B cell (primary cell): ENCODE results near the gene TEFM. TPM values are rescaled to one million over a fixed set of nuclear protein-coding genes. Genes with fewer than 3 reads are reported as not detected.

Experiments used
- ATAC-seq: fragments of 200-7000 bp; cut with Tn5 transposase; one replicate; pipeline ENCODE4 v1.10.0; 2021; ENCODE audit warnings: low read depth, mild to moderate bottlenecking, moderate number of reproducible peaks, moderate library complexity
- CTCF ChIA-PET: fragments of 350-600 bp; sonication (Branson Sonifier 250); formaldehyde crosslinking; loops from one replicate; lab custom pipeline; 2021; ENCODE audit warnings: antibody characterized with exemption, inconsistent platforms; lab: Charles Lee
- POLR2A ChIA-PET: fragments of 350-600 bp; sonication (Branson Sonifier 250); formaldehyde crosslinking; loops from one replicate; lab custom pipeline; 2021; ENCODE audit warnings: antibody characterized with exemption; lab: Charles Lee
- DNase-seq: peaks from one replicate; pipeline ENCODE4 v3.0.0; 2013
- H2AFZ ChIP-seq: 2 replicates; pipeline ENCODE4 v1.6.1; 2012; ENCODE audit warnings: mild to moderate bottlenecking, low read depth, low read length; ENCODE audit not compliant: insufficient read depth, poor library complexity, severe bottlenecking
- H3K27ac ChIP-seq, 2 donors: 1 replicate in 1 of 2; 2 replicates in 1 of 2; pipeline ENCODE4 v1.5.1; 2012 to 2013; ENCODE audit warnings: low read length in 2 of 2, mild to moderate bottlenecking in 2 of 2, moderate library complexity in 1 of 2
- H3K27me3 ChIP-seq, 4 experiments: fragments of 200-600 bp in 1 of 4; sonication (generic) in 1 of 4; replicated peaks in 1 of 4; 1 replicate in 2 of 4; 2 replicates in 2 of 4; pipeline versions ENCODE4 v1.6.1 to v1.7.0; 2013 to 2016; ENCODE audit warnings: low read length in 3 of 4, mild to moderate bottlenecking in 2 of 4, mixed read lengths in 1 of 4, moderate library complexity in 1 of 4; ENCODE audit not compliant: insufficient read depth in 4 of 4, control insufficient read depth in 3 of 4; ENCODE audit errors: control extremely low read depth in 1 of 4
- H3K36me3 ChIP-seq, 2 experiments: replicated peaks in 1 of 2; 1 replicate in 1 of 2; 2 replicates in 1 of 2; pipeline versions ENCODE4 v1.6.1 to v1.7.1; 2013; ENCODE audit warnings: low read length in 1 of 2; ENCODE audit not compliant: insufficient read depth in 2 of 2, control insufficient read depth in 1 of 2; ENCODE audit errors: control extremely low read depth in 1 of 2, extremely low read depth in 1 of 2
- H3K4me1 ChIP-seq, 2 donors: fragments of 200-600 bp in 1 of 2; sonication (generic) in 1 of 2; 1 replicate in 1 of 2; 2 replicates in 1 of 2; pipeline versions ENCODE4 v1.5.1 to v1.6.1; 2013 to 2017; ENCODE audit warnings: low read length in 2 of 2; ENCODE audit not compliant: control insufficient read depth in 2 of 2, insufficient read depth in 2 of 2
- H3K4me2 ChIP-seq: replicated peaks from 2 replicates; pipeline ENCODE3; 2012; ENCODE audit warnings: mild to moderate bottlenecking, low read depth, low read length; ENCODE audit not compliant: poor library complexity, severe bottlenecking
- H3K4me3 ChIP-seq, 5 experiments: fragments of 200-600 bp in 1 of 5; sonication (generic) in 1 of 5; 1 replicate in 3 of 5; 2 replicates in 2 of 5; pipeline versions ENCODE4 v1.5.1 to v1.7.0; 2011 to 2016; ENCODE audit warnings: low read length in 4 of 5, mild to moderate bottlenecking in 4 of 5, low read depth in 2 of 5, control low read depth in 1 of 5, moderate library complexity in 1 of 5; ENCODE audit not compliant: insufficient read depth in 1 of 5; ENCODE audit errors: control extremely low read depth in 1 of 5, extremely low read depth in 1 of 5
- H3K79me2 ChIP-seq: fragments of 200-600 bp; sonication (generic); one replicate; pipeline ENCODE4 v1.6.0; 2016; ENCODE audit warnings: low read length; ENCODE audit not compliant: control insufficient read depth, insufficient read depth
- H3K9ac ChIP-seq: fragments of 200-600 bp; sonication (generic); 2 replicates; pipeline ENCODE4 v1.6.1; 2017; ENCODE audit warnings: mild to moderate bottlenecking, low read length, moderate library complexity
- H3K9me3 ChIP-seq, 3 donors: one replicate each; pipeline versions ENCODE4 v1.6.1 to v1.7.1; 2013; ENCODE audit warnings: low read length in 2 of 3; ENCODE audit not compliant: control insufficient read depth in 2 of 3, insufficient read depth in 1 of 3; ENCODE audit errors: control extremely low read depth in 1 of 3
- H4K20me1 ChIP-seq: 2 replicates; pipeline ENCODE4 v1.6.0; 2012; ENCODE audit warnings: mild to moderate bottlenecking, low read length; ENCODE audit not compliant: insufficient read depth, control insufficient read depth, poor library complexity, severe bottlenecking
- H3K27ac Mint-ChIP-seq: one replicate; pipeline ENCODE4 v1.8.0; 2021; ENCODE audit warnings: mixed read lengths
- H3K27me3 Mint-ChIP-seq: one replicate; pipeline ENCODE4 v1.8.0; 2021; ENCODE audit warnings: mixed read lengths
- H3K4me1 Mint-ChIP-seq: one replicate; pipeline ENCODE4 v1.8.0; 2021; ENCODE audit warnings: mixed read lengths
- H3K4me3 Mint-ChIP-seq: one replicate; pipeline ENCODE4 v1.8.0; 2021; ENCODE audit warnings: mixed read lengths
- H3K9me3 Mint-ChIP-seq: one replicate; pipeline ENCODE4 v1.8.0; 2022; ENCODE audit warnings: mixed read lengths; ENCODE audit not compliant: insufficient read depth
- CTCF ChIP-seq: fragments of 200-600 bp; IDR thresholded peaks from one replicate; pipeline ENCODE4 v1.8.0; 2022; ENCODE audit warnings: antibody characterized with exemption, mild to moderate bottlenecking
- EZH2 ChIP-seq: IDR thresholded peaks from 2 replicates; pipeline ENCODE4 v1.6.1; 2012; ENCODE audit warnings: borderline replicate concordance, low read depth, mild to moderate bottlenecking, moderate library complexity, low read length; ENCODE audit not compliant: insufficient read depth, poor library complexity, severe bottlenecking
- WGBS: methylation state at CpG from one replicate; pipeline ENCODE4 v1.1.5; 2013; ENCODE audit warnings: missing lambda C conversion rate; ENCODE audit not compliant: insufficient coverage; 5-methylcytosine and 5-hydroxymethylcytosine counted together
- intact Hi-C: fragments of 100-400 bp; cut with micrococcal nuclease; formaldehyde crosslinking; loops from one replicate; pipeline ENCODE4 v1.10.0; 2022
- polyA plus RNA-seq: library from polyadenylated mRNA; depleted of rRNA; stranded (reverse); fragments of >200 nt; gene quantifications from 2 replicates; pipeline ENCODE4 v1.2.3, GENCODE V29; 2012
- total RNA-seq, 2 donors: library from RNA; stranded (reverse); fragments of 120-200 nt in 1 of 2; gene quantifications; 1 replicate in 1 of 2; 2 replicates in 1 of 2; pipeline versions ENCODE4 v1.2.3 to v1.2.4, GENCODE V29; 2013 to 2022

The TEFM gene
- total and polyA plus RNA-seq, 2 donors (not counting 1 experiment from before 2014, with no cell fraction given), result 8.8 to 27.8 TPM

- Mint-ChIP-seq H3K4me1 (peaks cover 16% of the 10 kb centered on the region), H3K9me3 (no peaks in the 10 kb centered on the region), H3K27ac (peak overlapping the region; percentile 95), H3K27me3 (no peaks in the 10 kb centered on the region), H3K4me3 (peak overlapping the region; percentile 99)
- Histone ChIP-seq H3K4me3 (peak overlapping the region; percentile 61 to 96 (median 72)), H3K36me3 (no peaks in the 10 kb centered on the region), H3K27me3 (peaks cover 0 to 6% (median 0%) of the 10 kb centered on the region in 4 experiments), H3K4me1 (peaks cover 11 to 17% of the 10 kb centered on the region in 2 donors), H3K4me2 (peak overlapping the region; percentile 87), H3K9ac (peak overlapping the region; percentile 77), H4K20me1 (no peaks in the 10 kb centered on the region), H3K27ac (no peak overlapping the region), H3K9me3 (no peaks in the 10 kb centered on the region), H2AFZ (peak overlapping the region; percentile 87), H3K79me2 (no peaks in the 10 kb centered on the region)
- no CpG with 5 or more reads among the region's 11 CpGs for WGBS
- ATAC-seq (no peak), DNase-seq (no peak)
- intact Hi-C loops, result loop anchor here (1.0 kb wide), 1 partner anchor 49 kb away; no protein-coding TSS in a partner anchor
- TF ChIP-seq EZH2 (no peak), CTCF (no peak)
- ChIA-PET CTCF (no interaction called here), POLR2A (interaction anchor here (0.6 to 1.2 kb wide), 2 partner anchors 15 to 18 kb away, joined by 3 to 5 read pairs; no protein-coding TSS in a partner anchor)
Observed at GRCh38 chr17:30920683-30921543, 14.9 kb upstream of the TEFM start.

- ATAC-seq, result no peak
- CTCF ChIA-PET, result no interaction called here
Observed at GRCh38 chr17:30920282-30920681, 14.2 kb upstream of the TEFM start.

More at GRCh38 chr17:30920282-30920681, 14.2 kb upstream of the TEFM start:
- H3K9me3 ChIP-seq, result no peaks in the 10 kb centered on the region
- H3K36me3 ChIP-seq, result no peaks in the 10 kb centered on the region
- no peak overlapping the region for H3K27ac Mint-ChIP-seq
- no peak overlapping the region for H3K4me2 ChIP-seq
- H3K27me3 Mint-ChIP-seq, result no peaks in the 10 kb centered on the region
- 82% methylated on average over 2 of the region's 4 CpGs for WGBS
- POLR2A ChIA-PET, result no interaction called here
- H4K20me1 ChIP-seq, result no peaks in the 10 kb centered on the region
- H3K79me2 ChIP-seq, result no peaks in the 10 kb centered on the region
- TF ChIP-seq EZH2, result no peak
- no peak for TF ChIP-seq CTCF
- no peak overlapping the region for H3K27ac ChIP-seq
- peaks cover 16% of the 10 kb centered on the region for H3K4me1 Mint-ChIP-seq
- H2AFZ ChIP-seq, result no peak overlapping the region
- peaks cover 0 to 6% (median 0%) of the 10 kb centered on the region in 4 experiments for H3K27me3 ChIP-seq
- H3K9me3 Mint-ChIP-seq, result no peaks in the 10 kb centered on the region
- H3K4me3 ChIP-seq, result no peak overlapping the region
- no peak overlapping the region for H3K4me3 Mint-ChIP-seq
- H3K9ac ChIP-seq, result no peak overlapping the region
- peaks cover 11 to 17% of the 10 kb centered on the region in 2 donors for H3K4me1 ChIP-seq
- no peak for DNase-seq
- intact Hi-C loops, result no loop called here
